ENCODE measurements around the gene DLL4.
"Not testable (repeated sequence)": the region's sequence is repeated elsewhere in the genome, so short reads cannot be mapped to it uniquely, and the experiment has no call there.

The DLL4 gene

DNA sequence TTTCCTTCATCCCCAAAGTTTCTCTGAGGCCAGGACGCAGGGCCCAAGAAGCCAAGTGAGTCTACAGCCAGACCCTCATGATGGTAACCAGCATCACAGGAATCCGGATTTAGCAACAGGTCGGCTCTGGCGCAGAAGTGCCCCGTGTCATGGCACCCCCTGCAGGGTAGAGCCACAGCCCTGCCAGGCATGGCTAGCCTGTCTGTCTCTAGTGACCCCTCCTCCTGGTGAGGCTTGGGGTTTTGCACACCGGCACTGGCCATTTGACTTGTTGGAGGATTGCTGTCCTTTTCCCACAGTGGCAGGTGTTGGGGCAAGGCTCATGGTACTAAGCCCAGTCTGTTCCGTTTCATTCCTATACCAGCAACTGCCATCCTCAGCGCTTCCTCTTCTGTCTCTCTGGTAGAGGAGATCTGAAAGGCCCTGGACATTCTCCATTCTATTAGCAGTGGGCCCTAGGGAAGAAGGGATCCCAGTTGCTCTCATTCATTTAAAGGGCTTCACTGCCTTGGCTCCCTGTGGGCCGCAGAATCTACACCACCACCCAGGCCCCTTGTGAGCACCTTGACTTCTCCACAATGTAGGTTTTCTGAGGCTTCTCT is 14.7 kb downstream of the DLL4 start:
- no peak for DNase-seq

DNA sequence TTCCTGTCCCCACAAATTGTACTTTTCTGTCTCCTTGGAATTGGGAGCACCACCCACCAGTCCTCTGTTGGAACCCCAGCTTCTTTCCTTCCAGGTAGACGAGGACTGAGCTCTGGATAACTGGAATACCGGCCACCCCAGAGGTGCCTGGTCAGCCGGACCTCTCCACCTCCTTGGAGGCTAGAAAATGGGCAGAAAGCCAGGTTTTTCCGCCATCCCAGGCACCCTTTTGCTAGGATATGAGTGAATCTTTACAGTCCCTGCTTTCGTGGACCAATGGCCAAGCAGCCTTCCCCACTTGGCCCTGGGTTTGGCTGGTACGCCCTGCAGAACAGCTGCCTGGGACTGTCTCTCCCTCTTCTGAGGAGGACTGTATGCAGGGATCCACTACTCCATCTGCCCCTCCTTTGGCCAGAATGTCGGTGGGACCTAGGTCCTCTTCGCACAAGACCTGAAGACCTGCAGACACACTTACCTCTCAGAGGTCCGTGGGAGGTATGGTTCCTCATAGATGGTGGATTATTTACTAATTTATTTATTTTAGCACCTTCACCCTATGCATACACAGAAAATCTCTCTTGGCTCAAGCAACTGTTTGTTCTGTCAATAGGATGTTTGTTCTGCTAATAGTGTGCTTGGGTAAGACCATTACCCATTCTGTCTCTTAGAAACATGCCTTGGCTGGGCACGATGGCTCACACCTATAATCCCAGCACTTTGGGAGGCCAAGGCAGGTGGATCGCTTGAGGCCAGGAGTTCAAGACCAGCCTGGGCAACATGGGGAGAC is 15.6 kb downstream of the DLL4 start:
- DNase-seq, result no peak

DNA sequence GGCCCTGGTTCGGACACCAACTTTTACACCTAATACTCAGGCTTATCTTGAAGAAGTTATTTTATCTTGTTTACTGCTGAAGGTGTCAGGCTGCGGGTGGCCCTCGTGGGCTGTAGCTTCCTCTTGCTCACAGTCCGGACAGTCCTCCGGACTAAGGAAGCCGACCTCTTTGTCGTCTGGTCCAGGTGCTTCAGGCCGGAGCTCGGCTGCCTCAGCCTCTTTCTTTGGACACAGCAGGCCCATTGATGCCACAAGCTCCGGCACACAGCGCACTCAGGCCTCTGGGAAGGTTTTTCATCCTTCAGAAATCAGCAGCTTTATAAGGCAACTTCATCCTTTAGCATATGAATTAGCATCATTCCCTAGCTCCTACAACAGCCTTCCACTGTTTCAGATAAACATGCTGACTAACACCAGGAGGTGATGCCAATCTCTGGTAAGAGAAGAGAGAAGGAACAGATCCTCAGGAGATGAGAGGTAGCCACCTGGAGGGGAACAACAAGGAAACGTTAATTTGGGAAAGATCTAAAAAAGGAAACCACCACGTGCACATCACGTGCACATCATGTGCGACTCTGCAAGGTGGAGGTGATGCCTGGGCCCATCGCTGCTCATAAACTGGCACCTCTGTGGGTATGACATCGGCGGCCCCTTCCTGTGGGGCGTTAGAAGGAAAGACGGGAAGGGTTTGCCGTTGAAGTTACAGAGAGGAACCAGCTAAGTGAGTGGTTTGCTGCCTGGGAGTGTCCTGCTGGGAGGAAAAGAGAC is 19.8 kb downstream of the DLL4 start:
- no peak for DNase-seq

DNA sequence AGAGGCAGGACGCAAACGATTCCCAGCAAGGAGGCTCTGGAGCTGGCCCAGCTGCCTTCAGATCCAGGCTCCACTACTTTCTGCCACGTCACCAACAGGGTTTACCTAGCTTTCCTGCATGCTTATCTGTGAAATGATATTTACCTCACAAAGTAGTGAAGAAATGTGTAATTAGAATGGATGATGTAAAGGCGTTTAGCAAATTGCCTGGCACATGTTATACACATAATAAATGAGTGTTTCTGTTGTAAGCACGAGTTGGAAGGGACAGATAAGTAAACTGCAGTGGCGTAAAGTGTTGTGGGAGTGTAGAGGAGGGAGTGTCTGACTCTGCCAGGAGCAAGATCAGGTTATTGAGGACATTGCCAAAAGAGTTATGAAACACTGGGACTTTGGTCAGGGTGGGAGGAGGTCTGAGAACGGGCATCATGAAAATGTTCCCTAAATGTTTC is 20.6 kb downstream of the DLL4 start:
- no peak for DNase-seq

DNA sequence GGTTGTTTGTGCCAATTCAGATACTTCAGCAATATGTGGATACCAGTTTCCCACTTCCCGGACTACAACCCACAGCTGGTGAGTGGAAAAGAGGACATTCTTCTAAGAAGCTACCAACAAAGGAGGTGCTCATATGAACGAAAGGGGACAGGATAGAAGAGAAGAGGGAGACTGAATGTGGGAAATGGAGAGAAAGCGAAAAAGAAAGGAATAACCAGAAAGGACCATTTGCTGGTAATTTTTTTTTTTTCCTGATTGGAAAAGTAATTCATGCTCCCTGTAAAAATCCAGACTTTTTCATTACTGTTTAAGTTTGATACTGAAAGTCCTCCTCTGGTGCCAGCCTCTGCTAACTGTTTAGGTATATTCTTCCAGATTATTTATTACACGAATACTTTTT is 22.6 kb downstream of the DLL4 start:
- no peak for DNase-seq

DNA sequence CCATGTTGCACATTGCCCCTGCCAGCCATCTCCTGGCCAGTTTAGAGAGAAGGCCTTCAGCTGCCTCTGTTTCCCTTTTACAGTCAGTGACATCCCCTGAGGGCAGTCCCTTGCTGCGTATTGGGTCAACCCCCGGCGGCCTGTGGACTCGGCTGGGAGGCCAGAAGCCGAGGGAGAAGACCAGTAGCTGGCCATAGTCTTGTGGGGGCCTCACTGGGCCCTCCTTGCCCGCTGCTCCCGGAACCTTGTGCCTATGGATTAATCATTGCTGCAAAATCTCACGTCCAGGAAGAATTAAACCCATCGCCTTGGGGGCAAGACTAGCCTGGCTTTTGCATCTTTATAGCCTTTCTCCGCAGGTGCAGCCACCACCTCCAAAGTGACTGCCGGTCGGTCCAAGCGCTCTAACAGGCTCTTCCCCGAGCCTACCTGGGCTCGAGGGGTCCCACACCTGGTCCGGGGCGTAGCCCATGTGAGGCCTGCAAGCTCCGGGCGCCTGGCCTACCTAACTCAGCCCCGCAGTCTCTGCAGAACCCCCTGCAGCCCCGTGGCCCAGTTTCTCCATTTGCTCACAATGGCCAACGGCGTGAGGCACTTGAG is 23.3 kb downstream of the DLL4 start:
- no peak for DNase-seq

DNA sequence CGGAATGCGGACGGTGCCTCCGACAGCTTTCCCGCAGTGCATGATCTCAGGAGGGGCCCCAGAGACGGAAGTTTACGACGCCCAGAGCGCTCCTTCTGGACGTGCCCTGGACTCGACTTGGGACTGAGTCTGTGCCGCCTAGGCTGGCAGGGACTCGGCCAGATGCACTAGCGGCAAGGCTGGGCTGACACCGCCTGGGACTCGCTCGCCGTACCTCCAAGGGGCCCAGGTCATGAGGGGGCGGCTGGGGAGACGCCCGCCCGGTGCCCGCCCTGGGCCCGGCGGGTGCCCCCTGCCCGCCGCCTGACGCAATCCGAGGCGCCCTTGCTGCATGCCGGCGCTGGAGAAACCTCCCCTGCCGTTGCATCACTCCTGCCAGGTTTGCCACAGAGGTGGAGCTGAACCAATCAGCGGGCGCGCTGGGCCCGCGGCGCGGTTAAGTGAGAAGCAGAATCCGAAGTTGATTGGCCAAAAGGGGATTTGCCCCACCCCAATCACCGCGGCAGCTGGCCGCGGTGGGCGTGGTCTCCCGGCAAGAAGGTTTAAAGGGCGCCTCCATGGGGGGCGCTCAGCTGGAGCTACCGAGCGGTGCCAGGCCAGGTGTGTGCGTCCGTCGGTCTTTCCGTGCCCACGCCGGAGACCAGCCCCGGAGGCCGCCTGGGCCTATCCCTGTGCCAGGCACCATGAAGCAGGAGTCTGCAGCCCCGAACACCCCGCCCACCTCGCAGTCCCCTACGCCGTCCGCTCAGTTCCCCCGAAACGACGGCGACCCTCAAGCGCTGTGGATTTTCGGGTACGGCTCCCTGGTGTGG is 24.0 kb downstream of the DLL4 start, which contains the start of gene CHAC1:
Gene CHAC1, plus strand, starts transcription at position 571 of the 812 bp plus-strand sequence. Its CDS starts 113 bp downstream, at position 684.
- peak; percentile 98 for DNase-seq

DNA sequence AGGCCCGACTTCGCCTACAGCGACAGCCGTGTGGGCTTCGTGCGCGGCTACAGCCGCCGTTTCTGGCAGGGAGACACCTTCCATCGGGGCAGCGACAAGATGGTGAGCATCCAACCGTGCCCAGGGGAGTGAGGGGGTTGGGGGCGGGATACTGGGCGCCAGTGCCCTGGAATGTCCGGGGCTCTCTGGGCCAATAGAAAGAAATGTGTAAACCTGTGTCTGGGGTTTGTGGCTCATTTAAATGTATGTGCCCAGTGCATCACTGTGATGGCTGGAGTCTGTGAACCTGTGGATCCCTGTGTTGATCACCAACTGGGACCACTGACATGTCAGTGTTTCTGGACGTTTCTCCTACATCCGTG is 24.6 kb downstream of the DLL4 start:
- no peak for DNase-seq

DNA sequence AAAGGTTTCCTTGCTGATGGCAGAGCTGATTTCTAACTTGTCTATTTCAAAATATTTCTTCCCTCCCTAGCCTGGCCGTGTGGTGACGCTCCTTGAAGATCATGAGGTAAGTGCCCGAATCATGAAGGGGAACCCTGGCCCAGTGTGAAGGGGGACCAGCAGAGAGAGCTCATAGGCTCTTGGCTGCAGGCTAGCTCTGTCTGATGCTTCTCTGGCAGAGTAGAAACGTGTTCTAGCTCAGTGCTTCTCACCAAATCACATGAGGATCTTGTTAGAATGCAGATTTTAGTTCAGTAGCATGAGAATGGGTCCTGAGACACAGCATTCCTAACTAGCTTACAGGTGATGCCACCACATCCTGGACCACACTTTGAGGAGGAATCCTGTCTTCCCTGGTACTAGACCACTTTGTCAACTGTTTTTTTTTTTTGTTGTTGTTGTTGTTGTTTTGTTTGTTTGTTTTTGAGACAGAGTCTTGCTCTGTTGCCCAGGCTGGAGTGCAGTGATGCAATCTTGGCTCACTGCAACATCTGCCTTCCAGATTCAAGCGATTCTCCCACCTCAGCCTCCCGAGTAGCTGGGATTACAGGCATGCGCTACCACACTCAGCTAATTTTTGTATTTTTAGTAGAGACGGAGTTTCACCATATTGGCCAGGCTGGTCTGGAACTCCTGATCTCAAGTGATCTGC is 25.2 kb downstream of the DLL4 start:
- DNase-seq, result not testable (repeated sequence)

DNA sequence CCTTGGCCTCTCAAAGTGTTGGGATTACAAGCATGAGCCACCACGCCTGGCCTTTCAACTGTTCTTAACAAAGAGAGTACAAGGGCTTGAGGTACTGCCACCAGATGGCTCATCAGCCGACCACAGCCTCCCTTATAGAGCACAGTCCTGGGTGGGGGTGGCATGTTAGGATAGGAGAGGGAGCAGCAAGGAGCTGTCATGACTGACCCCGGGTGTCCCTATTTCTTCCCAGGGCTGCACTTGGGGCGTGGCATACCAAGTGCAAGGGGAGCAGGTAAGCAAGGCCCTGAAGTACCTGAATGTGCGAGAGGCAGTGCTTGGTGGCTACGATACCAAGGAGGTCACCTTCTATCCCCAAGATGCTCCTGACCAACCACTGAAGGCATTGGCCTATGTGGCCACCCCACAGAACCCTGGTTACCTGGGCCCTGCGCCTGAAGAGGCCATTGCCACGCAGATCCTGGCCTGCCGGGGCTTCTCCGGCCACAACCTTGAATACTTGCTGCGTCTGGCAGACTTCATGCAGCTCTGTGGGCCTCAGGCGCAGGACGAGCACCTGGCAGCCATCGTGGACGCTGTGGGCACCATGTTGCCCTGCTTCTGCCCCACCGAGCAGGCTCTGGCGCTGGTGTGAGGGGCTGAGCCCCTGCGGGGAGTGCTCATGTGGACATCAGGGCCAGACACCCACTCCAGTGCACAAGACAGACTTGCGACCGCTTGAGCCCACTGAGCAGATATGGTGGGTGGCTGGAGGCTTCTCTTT is 26.2 kb downstream of the DLL4 start:
- DNase-seq, result no peak

DNA sequence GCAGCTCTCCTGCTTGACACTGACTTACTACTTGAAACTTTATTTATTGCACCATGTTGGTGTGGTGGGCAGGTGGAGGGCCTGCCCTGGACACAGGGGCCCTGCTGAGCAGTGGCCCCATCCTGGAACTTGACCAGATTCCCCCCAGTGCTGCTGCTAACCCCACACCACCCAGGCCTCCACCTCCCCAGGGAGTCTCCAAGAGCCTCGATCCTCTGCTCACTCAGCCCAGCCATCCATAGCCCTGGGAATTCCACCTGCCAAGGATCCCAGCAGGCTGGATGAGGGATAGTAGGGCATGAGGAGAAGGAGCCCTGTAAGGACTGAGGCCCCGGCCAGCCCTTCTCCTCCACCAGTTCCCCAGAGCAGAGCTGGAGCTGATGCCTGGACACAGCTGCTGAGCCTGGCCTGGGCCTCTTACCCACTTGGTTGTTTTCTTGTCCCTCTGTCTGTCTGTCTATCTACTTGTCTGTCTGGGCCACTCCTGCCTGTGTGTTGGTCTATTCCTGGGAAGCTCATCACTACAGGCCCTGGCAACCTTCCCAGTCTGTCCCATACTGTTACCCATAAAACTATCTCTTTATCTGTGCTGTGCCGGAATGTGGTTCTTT is 26.9 kb downstream of the DLL4 start:
- DNase-seq, result no peak

DNA sequence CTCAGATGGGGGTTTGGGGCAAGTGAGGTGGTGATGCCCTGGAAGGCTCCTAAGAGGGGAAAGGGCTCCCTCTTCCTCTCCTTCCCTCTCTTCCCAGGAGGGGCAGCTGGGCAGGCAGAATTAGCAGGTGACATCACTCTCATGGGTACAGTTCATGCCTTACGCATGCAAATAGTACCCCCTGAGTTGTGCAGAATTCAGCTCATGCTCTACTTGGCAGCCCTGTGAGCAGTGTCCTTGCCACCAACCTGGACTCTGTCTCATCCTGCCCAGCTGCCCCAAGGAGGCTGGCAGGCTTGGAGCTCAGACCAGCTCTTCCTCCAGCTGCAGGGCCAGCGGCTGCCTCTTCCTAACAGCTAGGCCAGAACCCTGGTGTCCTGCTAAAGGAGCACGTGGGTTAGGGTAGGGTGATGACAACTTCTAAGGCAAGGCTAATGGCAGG is 27.4 kb downstream of the DLL4 start:
- DNase-seq, result no peak

DNA sequence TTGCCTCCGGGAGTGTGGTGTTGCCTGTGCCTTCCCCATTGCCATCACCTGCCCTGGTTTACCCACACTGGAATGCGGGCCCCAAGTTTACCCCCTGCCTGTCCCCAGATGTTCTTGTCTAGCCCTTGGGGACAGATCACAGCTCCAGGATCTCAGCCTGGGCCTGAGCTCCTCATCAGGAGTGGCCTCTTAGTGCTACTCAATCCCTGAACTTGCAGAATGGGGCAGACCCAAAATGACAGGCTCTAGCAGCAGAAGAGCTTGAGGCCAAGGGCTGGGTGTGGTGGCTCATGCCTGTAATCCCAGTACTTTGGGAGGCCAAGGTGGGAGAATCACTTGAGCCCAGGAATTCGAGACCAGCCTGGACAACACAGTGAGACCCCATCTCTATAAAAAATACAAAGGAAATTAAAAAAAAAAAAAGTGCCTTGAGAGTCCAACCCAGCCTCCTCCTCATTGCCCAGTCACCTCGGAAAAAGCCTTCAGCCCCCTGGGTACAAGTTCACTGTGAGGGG is 28.0 kb downstream of the DLL4 start:
- no peak for DNase-seq

DNA sequence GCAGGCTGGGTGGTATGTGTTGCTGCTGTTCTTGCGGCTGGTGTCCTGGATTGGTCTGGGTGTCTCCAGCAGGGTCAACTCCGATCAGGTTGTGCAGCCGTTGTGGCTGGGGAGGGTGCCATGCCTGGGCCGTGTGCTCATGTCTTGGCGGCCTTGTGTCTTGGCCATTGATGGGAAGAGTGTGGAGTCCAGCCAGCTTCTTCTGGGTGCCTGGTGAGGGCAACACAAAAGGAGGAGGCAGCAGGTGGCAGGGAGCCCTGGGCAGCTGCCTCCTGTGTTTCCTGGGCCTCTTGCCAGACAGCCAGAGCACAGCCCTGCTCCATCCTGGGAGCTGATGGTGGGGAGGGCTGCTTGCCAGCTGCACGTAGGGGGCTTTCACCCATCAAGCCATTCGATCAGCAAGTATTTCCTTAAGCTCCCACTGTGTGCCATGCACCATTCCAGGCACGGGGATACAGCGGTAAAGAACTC is 28.5 kb downstream of the DLL4 start:
- no peak for DNase-seq

DNA sequence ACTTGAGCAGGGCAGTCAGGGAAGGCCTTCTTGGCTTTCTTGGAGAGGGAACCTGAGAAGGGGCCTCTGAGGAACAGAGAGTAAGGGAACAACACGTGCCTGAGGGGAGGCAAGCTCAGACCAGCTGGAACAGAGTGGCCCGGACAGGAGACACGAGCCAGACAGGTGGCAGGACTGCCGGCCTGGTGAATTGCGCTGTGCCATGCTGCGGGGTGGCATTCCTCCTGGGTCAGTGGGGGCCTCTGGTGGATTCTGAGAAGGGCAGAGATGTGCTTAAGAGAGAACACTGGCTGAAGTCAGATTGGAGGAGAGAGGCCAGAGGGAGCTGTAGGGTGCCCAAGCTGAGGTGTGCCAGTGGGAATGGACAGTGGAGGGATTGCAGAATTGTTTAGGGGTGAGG is 29.0 kb downstream of the DLL4 start:
- DNase-seq, result no peak

DNA sequence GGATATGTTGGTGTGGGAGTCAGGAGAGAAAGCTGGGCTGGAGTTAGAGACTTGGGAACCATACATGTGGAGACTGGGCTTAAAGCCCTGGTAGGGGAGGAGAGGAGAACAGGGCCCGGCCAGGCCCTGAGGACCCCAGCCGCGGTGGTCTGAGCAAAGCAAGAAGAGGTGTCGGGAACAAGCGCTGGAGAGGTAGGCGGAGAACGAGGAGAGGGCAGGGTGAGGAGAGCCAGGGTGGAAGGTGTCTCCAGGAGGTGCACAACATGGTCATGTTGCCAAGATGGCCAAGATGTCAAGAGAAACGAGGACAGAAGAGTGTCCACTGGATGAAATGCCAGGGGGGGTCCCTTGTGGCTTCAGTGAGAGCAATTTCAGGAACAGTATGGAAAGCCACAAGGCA is 29.6 kb downstream of the DLL4 start:
- DNase-seq, result no peak

DNA sequence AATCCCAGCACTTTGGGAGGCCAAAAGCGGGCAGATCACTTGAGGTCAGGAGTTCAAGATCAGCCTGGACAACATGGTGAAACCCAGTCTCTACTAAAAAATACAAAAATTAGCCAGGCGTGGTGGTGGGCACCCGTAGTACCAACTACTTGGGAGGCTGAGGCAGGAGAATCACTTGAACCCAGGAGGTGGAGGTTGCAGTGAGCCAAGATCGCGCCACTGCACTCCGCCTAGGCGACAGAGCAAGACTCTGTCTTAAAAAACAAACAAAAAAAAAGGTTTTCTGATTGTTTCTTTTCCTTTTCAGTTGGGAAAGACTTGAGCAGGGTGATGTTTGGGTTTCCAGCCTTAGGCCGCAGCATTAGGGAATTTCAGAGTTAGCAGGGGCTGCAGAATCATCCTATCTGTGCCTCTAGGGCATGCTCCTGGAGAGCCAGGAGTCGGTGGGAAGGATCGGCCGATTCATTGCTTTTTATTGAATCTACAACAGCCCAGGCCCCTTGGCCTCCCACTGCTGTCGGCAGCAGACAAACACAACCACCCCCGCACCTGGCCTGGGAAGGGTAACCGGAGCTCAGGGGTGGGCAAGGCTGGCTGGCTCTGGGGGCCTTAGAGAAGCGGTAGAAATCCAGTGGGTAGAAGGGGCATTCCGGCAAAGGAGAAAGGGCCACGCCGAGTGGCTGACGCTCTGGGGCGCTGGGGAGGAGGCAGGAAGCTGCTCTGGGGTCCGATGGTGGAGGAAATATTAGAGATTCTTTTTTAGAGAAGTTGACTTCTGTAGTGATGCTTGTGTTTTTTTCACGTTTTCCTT is 30.4 kb downstream of the DLL4 start:
- no peak for DNase-seq

DNA sequence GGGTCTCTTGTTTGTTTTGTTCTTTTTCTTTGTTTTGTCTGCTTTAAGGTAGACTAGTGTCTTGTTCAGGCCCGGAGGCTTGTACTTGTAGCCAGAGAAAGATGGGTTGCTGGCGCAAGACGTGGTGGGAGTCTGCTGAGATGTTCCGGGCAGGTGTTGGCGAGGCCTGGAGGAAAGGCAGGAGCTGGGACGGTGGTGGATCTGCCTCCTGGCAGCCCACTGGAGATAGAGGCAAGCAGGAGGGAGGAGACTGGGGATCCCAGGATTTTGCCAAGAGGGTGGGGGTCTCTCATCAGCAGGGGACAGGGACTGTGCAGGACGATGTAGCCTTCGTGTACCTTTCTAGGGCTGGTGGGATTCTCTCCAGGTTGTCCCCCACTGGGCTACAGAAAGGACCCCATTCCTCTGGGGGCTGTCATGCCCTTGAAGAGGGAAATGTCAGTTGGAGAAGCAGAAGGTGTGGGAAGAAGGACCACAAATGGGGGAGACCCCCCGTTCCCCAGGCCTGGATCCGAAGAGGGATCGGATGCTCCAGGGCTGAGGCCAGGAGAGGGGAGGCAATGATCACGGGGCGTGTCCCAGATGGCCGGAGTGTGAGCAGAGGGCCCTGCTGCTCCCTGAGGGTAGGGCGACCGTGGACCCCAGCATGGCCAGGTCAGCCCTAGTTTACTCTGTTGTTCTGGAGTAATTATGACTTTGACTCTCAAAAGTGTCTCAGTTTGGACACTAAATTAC is 31.2 kb downstream of the DLL4 start:
- no peak for DNase-seq

DNA sequence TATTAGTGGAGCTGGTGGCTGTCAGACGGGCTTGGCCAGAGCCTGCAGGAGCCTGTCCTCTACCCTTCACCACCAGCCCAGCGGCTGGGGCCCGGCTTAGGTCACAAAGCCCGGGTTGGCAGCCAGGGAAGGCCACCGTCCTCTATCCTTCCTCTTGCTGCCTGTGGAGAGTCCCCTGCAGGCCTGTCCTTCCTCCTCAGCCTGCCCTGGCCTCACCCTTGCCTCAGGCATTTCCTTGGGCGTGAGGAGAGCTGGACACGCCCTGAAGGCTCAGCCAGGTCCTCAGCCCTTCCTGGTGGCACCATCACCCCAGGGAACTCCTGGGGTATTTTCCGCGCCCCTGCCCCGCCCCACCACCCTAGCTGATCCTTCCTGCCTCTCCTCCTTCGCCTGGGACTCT is 31.8 kb downstream of the DLL4 start:
- no peak for DNase-seq
